Loucy (cell line): ENCODE data around the gene PEX14.

Experiments
- EZH2phosphoT487 ChIP-seq: fragments of 200-600 bp; IDR thresholded peaks from 2 replicates; pipeline ENCODE4 v1.6.1; 2018; ENCODE audit warnings: antibody characterized with exemption, mild to moderate bottlenecking, moderate library complexity, borderline replicate concordance
- TF ChIP-seq, protein P1 (sequence below): fragments of 200-600 bp; sonication (generic); conservative IDR thresholded peaks from 2 replicates; pipeline ENCODE4 v1.5.1; 2014; ENCODE audit warnings: mild to moderate bottlenecking, antibody characterized with exemption, low read length

DNA sequence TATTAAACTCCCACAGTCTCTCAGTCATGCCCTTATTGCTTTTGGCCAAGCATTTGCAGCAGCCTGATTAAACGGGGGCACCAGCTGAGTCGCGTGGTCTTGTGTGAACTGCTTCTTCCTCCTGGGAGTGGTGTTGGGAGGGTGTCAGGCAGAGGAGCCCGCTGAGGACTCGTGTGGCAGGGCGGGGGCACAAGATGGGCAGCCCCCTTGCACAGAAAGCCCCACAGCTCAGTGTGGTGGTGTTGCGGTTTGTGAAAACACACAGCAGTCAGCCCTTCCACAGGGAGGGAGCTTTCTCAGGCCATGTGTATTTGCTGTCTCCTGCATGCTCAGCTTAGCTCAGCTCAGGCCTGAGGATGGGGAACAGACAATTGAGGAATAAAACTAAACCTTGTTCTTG, 22.4 kb downstream of the PEX14 start:
- TF ChIP-seq, protein P1, sequence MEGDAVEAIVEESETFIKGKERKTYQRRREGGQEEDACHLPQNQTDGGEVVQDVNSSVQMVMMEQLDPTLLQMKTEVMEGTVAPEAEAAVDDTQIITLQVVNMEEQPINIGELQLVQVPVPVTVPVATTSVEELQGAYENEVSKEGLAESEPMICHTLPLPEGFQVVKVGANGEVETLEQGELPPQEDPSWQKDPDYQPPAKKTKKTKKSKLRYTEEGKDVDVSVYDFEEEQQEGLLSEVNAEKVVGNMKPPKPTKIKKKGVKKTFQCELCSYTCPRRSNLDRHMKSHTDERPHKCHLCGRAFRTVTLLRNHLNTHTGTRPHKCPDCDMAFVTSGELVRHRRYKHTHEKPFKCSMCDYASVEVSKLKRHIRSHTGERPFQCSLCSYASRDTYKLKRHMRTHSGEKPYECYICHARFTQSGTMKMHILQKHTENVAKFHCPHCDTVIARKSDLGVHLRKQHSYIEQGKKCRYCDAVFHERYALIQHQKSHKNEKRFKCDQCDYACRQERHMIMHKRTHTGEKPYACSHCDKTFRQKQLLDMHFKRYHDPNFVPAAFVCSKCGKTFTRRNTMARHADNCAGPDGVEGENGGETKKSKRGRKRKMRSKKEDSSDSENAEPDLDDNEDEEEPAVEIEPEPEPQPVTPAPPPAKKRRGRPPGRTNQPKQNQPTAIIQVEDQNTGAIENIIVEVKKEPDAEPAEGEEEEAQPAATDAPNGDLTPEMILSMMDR, result no peak
- no peak for TF ChIP-seq EZH2phosphoT487
